Tibial nerve (tissue), 4 donors: ENCODE data around the gene PLS1. TPM values are rescaled to one million over a fixed set of nuclear protein-coding genes. Genes with fewer than 3 reads are reported as not detected.
"Not testable (repeated sequence)": the region's sequence is repeated elsewhere in the genome, so short reads cannot be mapped to it uniquely, and the experiment has no call there.

ENCODE experiments used
- DNase-seq, 2 donors: peaks; one replicate each; pipeline ENCODE4 v3.0.0-alpha.2; 2019; ENCODE audit warnings: low spot score in 2 of 2
- H3K27ac ChIP-seq, 4 donors: fragments of 200-600 bp; sonication (generic) in 3 of 4; one replicate each; pipeline ENCODE4 v1.5.1; 2017 to 2019; ENCODE audit warnings: mild to moderate bottlenecking in 1 of 4
- H3K27me3 ChIP-seq, 2 donors: fragments of 200-600 bp; sonication (generic) in 1 of 2; one replicate each; pipeline versions ENCODE4 v1.5.1 to v1.6.0; 2017 to 2019
- H3K36me3 ChIP-seq, 3 donors: fragments of 200-600 bp; sonication (generic); one replicate each; pipeline ENCODE4 v1.5.1; 2018 to 2019
- H3K4me1 ChIP-seq, 4 donors: fragments of 200-600 bp; sonication (generic) in 3 of 4; one replicate each; pipeline ENCODE4 v1.5.1; 2017 to 2019
- H3K4me3 ChIP-seq, 4 donors: fragments of 200-600 bp; sonication (generic) in 3 of 4; one replicate each; pipeline ENCODE4 v1.5.1; 2017 to 2019; ENCODE audit warnings: mild to moderate bottlenecking in 1 of 4, moderate library complexity in 1 of 4
- H3K9me3 ChIP-seq, 4 donors: fragments of 200-600 bp; sonication (generic) in 3 of 4; one replicate each; pipeline ENCODE4 v1.5.1; 2017 to 2019
- EP300 ChIP-seq, 2 donors: sonication (generic); formaldehyde crosslinking; IDR thresholded peaks; one replicate each; pipeline ENCODE4 v1.6.1; 2017; ENCODE audit warnings: antibody characterized with exemption in 2 of 2, mild to moderate bottlenecking in 1 of 2
- POLR2A ChIP-seq, 2 donors: fragments of 450-650 bp; IDR thresholded peaks; one replicate each; pipeline ENCODE4 v1.6.1; 2017; ENCODE audit warnings: antibody characterized with exemption in 2 of 2, mild to moderate bottlenecking in 2 of 2, moderate library complexity in 2 of 2
- WGBS, 2 donors: methylation state at CpG; one replicate each; pipeline ENCODE4 v1.1.5; 2018; 5-methylcytosine and 5-hydroxymethylcytosine counted together
- total RNA-seq, 4 donors: library from RNA; depleted of rRNA; stranded (reverse); fragments of >200 nt; gene quantifications; one replicate each; pipeline ENCODE4 v1.1.0, GENCODE V29; 2016
- TF ChIP-seq, protein P1 (sequence below), 5 experiments: fragments of 200-600 bp in 3 of 5; fragments of 450-650 bp in 2 of 5; sonication (generic) in 3 of 5; IDR thresholded peaks; one replicate each; pipeline ENCODE4 v1.5.1; 2016 to 2019; ENCODE audit warnings: antibody characterized with exemption in 5 of 5, mild to moderate bottlenecking in 3 of 5, moderate library complexity in 2 of 5

The PLS1 gene, protein sequence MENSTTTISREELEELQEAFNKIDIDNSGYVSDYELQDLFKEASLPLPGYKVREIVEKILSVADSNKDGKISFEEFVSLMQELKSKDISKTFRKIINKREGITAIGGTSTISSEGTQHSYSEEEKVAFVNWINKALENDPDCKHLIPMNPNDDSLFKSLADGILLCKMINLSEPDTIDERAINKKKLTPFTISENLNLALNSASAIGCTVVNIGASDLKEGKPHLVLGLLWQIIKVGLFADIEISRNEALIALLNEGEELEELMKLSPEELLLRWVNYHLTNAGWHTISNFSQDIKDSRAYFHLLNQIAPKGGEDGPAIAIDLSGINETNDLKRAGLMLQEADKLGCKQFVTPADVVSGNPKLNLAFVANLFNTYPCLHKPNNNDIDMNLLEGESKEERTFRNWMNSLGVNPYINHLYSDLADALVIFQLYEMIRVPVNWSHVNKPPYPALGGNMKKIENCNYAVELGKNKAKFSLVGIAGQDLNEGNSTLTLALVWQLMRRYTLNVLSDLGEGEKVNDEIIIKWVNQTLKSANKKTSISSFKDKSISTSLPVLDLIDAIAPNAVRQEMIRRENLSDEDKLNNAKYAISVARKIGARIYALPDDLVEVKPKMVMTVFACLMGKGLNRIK
- total RNA-seq: 1 to 10 TPM in 1 of 4 donors, under 1 TPM in 2, not detected in 1; 0.66 to 3.6 (median 0.90) TPM

DNA sequence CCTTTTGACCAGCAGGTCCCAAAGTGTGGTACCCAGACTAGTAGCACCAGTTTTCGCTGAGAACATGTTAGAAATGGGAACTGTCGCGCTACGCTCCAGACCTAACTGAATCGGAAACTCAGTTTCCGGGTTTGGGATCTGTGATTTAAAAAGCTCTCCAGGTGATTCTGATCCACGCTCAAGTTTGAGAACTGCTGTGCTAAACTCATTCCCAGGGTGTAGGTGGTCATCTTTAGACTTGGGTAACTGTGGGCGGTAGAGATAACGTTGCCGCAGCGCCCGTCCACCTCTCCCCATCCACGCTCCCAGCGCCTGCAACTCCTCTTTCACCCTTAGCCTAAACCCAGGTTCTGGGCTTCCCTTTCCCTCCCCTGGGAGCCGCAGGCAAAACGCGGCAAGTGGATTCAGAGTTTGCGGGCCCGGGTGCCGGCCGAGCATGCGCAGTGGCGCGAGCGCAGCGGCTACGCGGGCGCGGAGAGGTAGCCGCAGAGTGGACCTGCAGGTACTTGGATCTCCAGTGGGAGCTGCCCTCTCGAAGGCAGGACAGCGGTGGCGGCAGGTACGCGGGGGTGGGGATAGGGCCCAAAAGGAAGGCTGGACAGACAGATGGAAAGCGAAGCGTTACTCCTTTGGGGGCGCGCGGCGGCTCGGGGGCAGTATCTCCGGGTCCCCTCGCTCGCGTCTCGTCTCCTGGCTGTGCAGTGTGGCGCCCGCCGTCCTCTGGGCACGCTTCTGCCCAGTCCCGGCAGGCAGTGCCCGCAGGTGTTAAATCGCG is at the start of gene PLS1:
Gene PLS1 (plus strand): TSS at position 443 of the 775 bp plus-strand sequence. CDS start 67,845 bp downstream, outside the sequence.
- Histone ChIP-seq H3K4me1 (peaks cover 0 to 17% (median 2%) of the 10 kb centered on the region in 4 donors), H3K27ac (peak within 1 kb of the TSS in 2 of 4 donors; percentile 45 to 52), H3K27me3 (no peaks in the 10 kb centered on the region), H3K9me3 (no peaks in the 10 kb centered on the region), H3K36me3 (no peaks in the 10 kb centered on the region), H3K4me3 (peak within 1 kb of the TSS; percentile 42 to 82 (median 58))
- TF ChIP-seq POLR2A (IDR thresholded peaks at IDR 0.05) (no peak), EP300 (IDR thresholded peaks at IDR 0.05) (peak; percentile 17 to 57)
- TF ChIP-seq, protein P1, sequence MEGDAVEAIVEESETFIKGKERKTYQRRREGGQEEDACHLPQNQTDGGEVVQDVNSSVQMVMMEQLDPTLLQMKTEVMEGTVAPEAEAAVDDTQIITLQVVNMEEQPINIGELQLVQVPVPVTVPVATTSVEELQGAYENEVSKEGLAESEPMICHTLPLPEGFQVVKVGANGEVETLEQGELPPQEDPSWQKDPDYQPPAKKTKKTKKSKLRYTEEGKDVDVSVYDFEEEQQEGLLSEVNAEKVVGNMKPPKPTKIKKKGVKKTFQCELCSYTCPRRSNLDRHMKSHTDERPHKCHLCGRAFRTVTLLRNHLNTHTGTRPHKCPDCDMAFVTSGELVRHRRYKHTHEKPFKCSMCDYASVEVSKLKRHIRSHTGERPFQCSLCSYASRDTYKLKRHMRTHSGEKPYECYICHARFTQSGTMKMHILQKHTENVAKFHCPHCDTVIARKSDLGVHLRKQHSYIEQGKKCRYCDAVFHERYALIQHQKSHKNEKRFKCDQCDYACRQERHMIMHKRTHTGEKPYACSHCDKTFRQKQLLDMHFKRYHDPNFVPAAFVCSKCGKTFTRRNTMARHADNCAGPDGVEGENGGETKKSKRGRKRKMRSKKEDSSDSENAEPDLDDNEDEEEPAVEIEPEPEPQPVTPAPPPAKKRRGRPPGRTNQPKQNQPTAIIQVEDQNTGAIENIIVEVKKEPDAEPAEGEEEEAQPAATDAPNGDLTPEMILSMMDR (IDR thresholded peaks at IDR 0.05): peak in 1 of 5 experiments; percentile 13
- 1% methylated on average over 45 to 52 of the region's 56 CpGs for WGBS, 2 donors
- DNase-seq: peak; percentile 42 to 51

DNA sequence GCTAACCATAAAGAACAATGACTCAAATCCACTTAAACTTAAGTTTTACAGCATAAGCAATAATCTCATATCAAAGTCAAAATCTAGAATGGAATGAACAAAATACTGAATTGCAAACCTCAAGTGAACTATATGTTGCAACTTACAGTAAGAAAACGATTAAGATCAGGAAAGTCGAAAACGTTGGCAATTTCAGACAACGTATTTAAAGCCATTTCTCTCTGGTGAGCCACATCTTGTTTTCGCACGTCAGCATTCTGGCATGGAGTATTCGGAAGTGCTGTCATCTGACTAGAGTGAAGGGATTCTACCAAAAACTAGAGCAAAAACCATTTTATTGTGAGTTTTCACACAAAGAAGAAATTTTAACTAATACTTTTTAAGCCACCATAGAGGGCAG is 46.2 kb upstream of the PLS1 start:
- Histone ChIP-seq H3K9me3 (no peaks in the 10 kb centered on the region), H3K27ac (no peak overlapping the region), H3K27me3 (no peaks in the 10 kb centered on the region), H3K4me3 (no peak overlapping the region), H3K36me3 (peaks cover 0 to 91% (median 0%) of the 10 kb centered on the region in 3 donors), H3K4me1 (no peaks in the 10 kb centered on the region)
- DNase-seq: no peak
- WGBS, 2 donors: 91 to 94% methylated on average over 7 of the region's 7 CpGs
- no peak for TF ChIP-seq POLR2A (IDR thresholded peaks at IDR 0.05)
- TF ChIP-seq, protein P1 (IDR thresholded peaks at IDR 0.05): no peak
- no peak for TF ChIP-seq EP300 (IDR thresholded peaks at IDR 0.05)

DNA sequence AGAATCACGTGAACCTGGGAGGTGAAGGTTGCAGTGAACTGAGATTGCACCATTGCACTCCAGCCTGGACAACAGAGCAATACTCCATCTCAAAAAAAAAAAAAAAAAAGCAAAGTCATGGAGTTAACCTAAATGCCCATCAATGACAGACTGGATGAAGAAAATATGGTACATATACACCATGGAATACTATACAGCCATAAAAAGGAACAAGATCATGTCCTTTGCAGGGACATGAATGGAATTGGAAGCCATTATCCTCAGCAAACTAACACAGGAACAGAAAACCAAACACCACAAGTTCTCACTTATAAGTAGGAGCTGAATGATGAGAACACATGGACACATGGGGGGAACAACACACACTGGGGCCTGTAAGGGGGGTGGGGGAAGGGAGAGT is 43.6 kb upstream of the PLS1 start:
- WGBS, 2 donors: 100% methylated on average over 1 of the region's 1 CpG
- H3K4me3 ChIP-seq, H3K27ac ChIP-seq, H3K27me3 ChIP-seq, H3K9me3 ChIP-seq, H3K4me1 ChIP-seq, DNase-seq: not testable (repeated sequence)
- H3K36me3 ChIP-seq: peaks cover 0 to 93% (median 0%) of the 10 kb centered on the region in 3 donors

DNA sequence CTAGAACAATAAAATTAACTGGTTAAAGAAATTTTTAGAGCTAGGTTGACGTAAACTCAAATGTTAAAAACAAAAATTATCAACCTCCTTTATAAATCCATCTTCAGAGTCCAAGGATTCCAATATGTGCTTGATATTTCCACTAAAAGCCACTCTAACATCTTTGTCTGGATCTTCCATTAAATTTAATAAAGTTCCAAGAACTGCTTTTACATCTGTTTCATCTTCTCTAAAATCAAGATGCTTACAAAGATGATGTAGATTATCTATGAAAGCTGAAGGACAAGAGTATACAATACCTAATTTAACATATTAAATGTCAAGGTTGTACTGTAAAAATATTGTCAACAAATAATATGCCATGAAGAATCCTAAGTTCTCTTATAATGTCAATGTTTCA is 42.5 kb upstream of the PLS1 start:
- TF ChIP-seq POLR2A (IDR thresholded peaks at IDR 0.05): no peak
- no peak for TF ChIP-seq EP300 (IDR thresholded peaks at IDR 0.05)
- TF ChIP-seq, protein P1 (IDR thresholded peaks at IDR 0.05): no peak
- peaks cover 0 to 92% (median 0%) of the 10 kb centered on the region in 3 donors for H3K36me3 ChIP-seq
- 93 to 97% methylated on average over 1 of the region's 1 CpG for WGBS, 2 donors
- DNase-seq: no peak
- no peaks in the 10 kb centered on the region for H3K4me1 ChIP-seq
- H3K9me3 ChIP-seq: no peaks in the 10 kb centered on the region
- H3K4me3 ChIP-seq: no peak overlapping the region
- no peak overlapping the region for H3K27ac ChIP-seq
- H3K27me3 ChIP-seq: no peaks in the 10 kb centered on the region

DNA sequence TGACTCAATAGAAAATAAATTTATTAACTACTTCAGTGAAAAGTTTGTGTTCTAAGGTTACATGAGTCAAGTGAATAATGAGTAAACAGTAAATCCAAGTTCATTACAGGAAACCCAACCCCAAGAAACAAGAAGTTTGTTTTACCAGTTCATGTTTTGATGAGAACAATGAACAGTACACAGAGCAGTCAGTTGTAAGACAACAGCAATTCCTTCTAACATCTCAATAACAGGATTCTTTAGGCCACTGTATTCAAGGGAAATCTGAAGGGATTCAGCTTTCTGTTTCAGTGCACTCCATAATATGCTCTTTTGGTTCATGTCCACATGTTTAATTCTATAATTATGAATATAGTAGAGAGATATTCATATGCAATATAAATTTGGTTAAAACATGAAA is 36.1 kb upstream of the PLS1 start:
- no peaks in the 10 kb centered on the region for H3K4me1 ChIP-seq
- no peak for TF ChIP-seq EP300 (IDR thresholded peaks at IDR 0.05)
- TF ChIP-seq, protein P1 (IDR thresholded peaks at IDR 0.05): no peak
- H3K4me3 ChIP-seq: no peak overlapping the region
- H3K27me3 ChIP-seq: no peaks in the 10 kb centered on the region
- peaks cover 0 to 84% (median 0%) of the 10 kb centered on the region in 3 donors for H3K36me3 ChIP-seq
- H3K27ac ChIP-seq: no peak overlapping the region
- no peak for DNase-seq
- H3K9me3 ChIP-seq: no peaks in the 10 kb centered on the region
